Activated CD4-positive, alpha-beta T cell treated with anti-CD3 and anti-CD28 coated beads, Interleukin-2, Interleukin-4, amounts not matched to agents 100 ng/mL and 50 ng/mL, durations not matched to agents 16 hours and 8 hours (primary cell): ENCODE measurements around the gene TGDS.

ENCODE experiments used
- DNase-seq: peaks from one replicate; pipeline ENCODE4 v3.0.0-alpha.2; 2020; ENCODE audit warnings: low spot score

TGDS gene

DNA sequence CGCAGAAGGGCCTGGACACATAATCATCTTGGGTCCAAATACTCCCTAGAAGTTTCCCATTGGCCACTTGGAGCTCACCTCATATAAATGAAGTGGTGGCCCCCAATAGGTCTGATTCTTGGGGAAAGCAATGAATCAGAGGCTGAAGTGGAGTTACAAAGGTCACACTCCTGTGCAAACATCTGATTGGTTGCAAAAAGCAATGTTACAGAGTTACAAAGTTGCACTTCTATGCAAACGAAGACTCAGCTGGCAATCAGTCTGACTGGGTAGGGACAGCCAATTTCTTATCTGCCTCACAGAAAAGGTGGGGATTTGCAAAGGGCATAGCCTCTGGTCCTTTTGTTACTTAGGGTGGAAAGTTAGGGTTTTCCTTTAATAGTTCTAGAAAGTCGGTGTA, 3.9 kb upstream of the TGDS start:
- DNase-seq: no peak

GRCh38 chr13:94598281-94598680, 2.3 kb upstream of the TGDS start:
- DNase-seq: no peak

- DNase-seq: no peak
Observed at GRCh38 chr13:94596575-94596971, 621 bp upstream of the TGDS start.

- DNase-seq: peak; percentile 37
Observed at GRCh38 chr13:94595001-94595949, 677 bp downstream of the TGDS start.

DNA sequence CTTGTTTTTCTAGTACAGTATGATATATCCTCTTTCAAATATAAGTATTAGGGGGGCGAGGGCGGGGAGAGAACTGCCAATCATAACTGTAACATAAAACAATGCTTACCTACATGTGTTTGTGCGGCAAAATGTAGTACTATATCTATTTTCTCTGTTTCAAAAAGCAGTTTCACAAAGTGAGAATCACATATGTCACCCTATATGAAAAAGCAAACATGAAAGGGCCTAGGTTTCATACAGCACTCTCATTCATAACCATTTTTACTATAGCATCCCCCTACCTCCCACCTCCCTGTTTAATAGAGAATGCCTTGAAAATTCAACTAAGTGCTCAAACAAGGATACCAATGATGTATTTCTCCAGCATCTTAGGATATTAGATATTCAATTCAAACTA, 5.2 kb downstream of the TGDS start:
- DNase-seq: no peak

DNA sequence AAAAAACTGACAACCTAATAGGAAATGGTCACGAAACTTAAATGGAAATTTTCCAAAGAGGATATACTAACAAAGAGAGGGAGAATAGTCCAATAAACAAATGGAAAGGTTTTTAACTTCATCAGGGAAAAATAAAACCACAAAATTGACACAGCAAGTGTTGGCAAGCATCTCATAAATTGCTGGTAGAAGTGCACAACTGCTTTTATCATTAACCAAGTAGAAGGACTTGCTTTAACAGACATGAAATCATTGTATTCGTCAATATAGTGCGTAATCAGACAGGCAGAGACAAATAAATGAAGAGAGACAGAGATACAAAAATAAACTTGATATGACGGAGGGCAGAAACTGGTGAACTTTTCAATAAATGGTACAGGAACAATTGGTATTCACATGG, 7.4 kb downstream of the TGDS start:
- DNase-seq: no peak

- DNase-seq: no peak
Observed at GRCh38 chr13:94586371-94586770, 9.6 kb downstream of the TGDS start.

DNA sequence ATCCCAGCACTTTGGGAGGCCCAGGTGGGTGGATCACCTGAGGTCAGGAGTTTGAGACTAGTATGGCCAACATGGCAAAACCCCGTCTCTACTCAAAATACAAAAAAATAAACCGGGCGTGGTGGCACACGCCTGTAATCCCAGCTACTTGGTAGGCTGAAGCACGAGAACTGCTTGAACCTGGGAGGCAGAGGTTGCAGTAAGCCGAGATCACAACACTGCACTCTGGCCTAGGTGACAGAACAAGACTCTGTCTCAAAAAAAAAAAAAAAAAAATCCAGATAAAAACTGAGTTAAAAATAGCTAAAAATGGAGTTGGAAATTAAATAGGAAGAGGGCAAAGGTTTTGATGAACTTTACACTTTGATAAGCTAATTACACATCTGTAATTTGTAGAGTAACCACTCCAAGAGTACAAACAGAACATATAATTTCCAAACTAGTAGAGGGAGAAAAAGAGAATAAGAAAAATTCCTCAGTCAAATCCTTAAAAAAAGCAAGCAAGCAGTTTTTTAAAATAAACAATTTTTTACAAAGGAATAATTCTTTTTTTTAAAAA, 10.3 kb downstream of the TGDS start:
- no peak for DNase-seq

GRCh38 chr13:94583926-94584325, 12.0 kb downstream of the TGDS start:
- no peak for DNase-seq

GRCh38 chr13:94579063-94579462, 16.9 kb downstream of the TGDS start:
- no peak for DNase-seq

GRCh38 chr13:94569615-94570014, 26.3 kb downstream of the TGDS start:
- no peak for DNase-seq

- DNase-seq: no peak
Observed at GRCh38 chr13:94568443-94568842, 27.5 kb downstream of the TGDS start.

DNA sequence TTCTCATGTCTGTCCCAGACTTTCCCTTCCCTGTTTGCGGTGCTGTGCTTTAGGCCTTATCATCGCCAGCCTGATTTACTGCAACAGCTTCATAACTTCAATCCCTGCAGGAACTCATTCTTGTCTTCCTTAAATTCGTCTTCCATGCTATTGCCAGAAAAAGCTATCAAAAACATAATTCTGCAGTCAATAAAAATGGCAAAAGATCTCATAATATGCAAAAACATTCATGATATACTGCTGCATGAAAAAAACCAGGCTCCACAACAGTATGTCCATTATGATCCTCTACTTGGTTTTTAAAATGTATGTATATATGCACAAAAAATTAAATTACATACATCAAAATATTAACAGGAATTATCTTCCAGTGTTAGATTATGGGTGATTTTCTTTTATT, 28.4 kb downstream of the TGDS start:
- no peak for DNase-seq

DNA sequence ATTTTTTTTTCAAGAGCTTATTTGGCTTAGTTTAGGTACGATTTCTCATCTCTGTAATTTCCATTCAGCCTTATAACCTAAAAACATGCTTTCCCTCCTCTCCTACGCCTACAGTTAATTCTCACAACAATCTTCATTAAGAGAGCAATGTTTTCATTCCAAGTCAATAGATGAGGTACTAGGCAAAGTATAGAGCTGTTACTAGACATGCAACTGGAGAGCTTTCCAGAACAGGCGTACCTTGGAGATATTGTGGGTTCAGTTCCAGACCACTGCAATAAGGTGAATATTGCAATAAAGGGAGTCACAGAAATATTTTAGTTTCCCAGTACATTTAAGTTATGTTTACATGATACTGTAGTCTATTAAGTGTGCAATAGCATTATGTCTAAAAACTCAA, 34.8 kb downstream of the TGDS start:
- no peak for DNase-seq

DNA sequence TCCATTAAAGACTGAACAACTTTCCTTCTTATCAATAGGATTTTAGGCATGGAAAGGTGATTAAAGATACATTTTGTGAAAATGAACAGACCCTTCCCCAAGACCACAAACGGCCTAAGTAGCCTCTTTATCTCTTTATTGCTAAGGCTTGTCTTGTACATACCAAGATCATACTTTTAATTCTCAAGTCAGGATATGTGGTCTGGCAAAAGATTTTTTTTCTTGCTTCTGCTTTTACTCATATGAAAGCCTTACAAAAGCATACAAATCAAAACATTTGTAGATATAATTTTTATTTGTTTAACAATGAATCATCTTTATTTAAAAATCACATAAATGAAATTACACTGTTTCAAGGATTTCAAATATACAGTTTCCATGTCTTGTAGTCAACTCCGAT, 35.8 kb downstream of the TGDS start:
- no peak for DNase-seq

- DNase-seq: no peak
Observed at GRCh38 chr13:94559222-94559795, 36.6 kb downstream of the TGDS start.

DNA sequence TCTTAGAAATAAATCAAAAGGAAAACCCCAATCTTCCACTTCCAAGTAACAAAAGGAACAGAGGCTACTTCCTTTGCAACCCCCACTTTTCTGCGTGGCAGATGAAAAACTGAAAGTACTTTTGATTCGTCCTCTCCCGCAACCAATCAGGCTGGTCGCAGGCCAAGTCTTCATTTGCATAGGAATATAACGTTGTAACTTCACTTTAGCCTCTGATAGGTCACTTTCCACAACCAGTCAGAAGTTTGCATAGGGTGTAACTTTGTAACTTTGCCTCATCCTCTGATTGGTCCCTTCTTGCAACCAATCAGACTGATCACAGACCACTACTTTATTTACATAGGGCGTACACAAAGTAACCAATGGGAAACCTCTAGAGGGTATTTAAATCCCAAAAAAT, 37.2 kb downstream of the TGDS start:
- DNase-seq: no peak

DNA sequence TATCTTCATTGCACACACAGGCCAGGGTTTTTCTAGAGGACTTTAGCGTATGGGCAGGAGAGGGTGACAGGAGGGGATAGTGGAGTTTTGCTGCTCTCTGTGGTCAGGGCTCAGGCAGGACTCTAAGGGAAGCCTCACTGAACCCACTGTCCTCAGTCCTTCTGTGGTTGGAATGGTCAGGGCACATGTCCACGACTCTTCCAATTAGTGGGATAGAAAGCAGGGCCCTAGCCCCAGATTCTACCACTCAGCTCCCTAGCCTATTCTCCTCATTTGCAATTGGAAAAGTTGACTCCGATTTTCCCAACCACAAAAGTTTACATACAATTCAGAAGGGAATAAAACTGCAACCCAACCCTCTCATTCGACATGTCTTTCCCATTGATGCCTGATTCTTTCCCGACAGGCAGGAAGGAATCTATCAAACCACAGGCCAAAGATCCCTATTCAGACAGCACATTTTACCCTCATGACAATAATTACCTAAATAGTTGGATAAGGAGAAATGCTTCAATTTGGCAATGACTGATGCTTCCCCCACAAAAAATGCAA, 38.2 kb downstream of the TGDS start:
- no peak for DNase-seq

DNA sequence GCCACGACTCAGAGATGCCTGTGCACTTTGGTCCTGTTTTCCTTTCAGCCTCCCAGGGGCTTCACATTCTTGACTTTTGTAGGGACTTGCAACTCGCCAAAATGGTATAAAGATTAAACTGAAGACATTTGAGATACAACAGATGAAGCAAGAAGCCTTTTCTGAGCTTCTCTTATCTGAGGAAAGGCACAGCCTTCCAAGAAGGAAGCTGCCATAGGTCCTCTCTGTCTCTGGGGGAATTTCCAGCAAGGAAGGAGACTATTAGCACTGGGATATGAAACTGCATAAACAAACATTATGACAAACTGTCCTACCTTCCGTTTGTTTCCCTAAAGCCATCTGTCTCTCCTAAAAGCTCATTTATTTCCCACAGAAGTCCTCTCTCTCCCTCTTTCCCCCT, 39.3 kb downstream of the TGDS start:
- no peak for DNase-seq

DNA sequence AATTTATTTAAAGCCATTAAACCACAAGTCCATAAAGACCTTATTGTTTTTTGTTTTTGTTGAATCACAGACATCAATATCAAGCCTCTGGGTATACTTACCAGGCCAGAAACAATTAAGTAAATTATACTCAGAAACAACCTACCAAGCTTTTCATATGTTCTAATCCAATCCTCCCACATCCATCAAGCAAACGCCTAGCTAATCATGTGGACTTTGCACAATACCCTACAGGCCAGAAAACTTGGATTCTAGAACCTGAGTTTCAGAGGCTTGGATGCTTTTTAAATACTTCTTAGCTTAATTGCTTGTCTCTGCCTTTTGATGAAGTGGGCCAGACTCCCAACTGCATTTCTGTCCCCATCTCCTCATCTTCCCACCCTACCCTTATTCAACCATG, 39.9 kb downstream of the TGDS start:
- no peak for DNase-seq

DNA sequence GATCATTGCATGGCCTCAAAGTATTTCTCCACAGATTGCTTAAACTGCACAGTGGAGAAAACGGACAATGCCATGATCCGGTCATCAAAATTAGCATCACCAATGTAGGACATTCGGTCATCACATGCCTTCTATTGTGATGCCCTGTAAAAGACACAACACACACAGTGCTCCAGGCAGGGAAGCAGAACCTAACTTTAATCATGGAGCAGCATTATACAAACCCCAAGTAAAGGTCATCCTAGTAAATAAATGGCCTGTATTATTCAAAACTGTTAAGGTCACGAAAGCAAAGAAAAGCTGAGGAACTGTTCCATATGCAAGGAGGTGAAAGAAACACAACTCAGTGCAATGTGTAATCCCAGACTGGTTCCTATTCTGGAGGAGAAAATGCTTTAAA, 42.2 kb downstream of the TGDS start:
- no peak for DNase-seq

- DNase-seq: no peak
Observed at GRCh38 chr13:94552095-94552494, 43.9 kb downstream of the TGDS start.

DNA sequence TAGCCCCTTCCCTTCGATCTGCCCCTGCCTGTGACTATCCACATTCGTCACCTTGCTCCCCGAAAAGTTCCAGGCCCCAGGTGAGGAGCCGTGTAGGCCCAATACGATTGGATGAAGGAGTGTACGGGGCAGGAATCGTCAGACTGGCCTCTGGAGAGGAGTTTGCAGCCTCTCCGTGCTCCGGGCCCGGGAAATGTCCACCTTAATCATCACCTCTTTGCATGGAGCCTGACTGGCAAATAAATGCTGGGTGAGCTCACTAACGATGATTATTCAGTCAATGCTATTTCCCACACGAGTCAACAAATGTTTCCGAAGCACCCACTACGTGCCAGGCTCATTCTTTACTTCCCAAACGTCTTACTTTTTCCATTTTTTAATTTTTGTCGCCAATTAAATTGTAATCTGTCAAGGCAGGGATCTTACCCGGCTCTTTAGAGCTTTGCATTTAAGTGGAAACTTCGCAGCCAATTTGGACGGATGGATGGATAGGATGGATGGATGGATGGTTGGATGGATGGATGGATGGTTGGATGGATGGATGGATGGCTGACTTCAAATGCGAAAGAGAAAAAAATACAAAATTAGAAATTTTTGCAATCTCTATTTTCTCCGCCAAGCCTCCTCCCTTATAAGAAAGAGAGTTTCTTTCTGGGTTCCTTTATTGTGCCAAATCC, 45.8 kb downstream of the TGDS start:
- DNase-seq: no peak
